Uterus (tissue), 4 donors: ENCODE data around the gene CLHC1. TPM values are rescaled to one million over a fixed set of nuclear protein-coding genes. Genes with fewer than 3 reads are reported as not detected.
A peak's percentile ranks its signal among the peaks of the same experiment; 100 is the strongest.
"Not testable (repeated sequence)": the region's sequence is repeated elsewhere in the genome, so short reads cannot be mapped to it uniquely, and the experiment has no call there.

Experiments
- DNase-seq, 2 donors: peaks; one replicate each; pipeline ENCODE4 v3.0.0-alpha.2; 2019 to 2020
- H3K27ac ChIP-seq, 2 donors: fragments of 200-600 bp; sonication (generic); 1 replicate in 1 of 2; 2 replicates in 1 of 2; pipeline ENCODE4 v1.5.1; 2016 to 2018
- H3K27me3 ChIP-seq, 2 donors: fragments of 200-600 bp; sonication (generic); one replicate each; pipeline ENCODE4 v1.5.1; 2018 to 2019; ENCODE audit warnings: control low read depth in 1 of 2
- H3K36me3 ChIP-seq, 2 donors: fragments of 200-600 bp; sonication (generic); one replicate each; pipeline ENCODE4 v1.5.1; 2019; ENCODE audit warnings: control low read depth in 1 of 2
- H3K4me1 ChIP-seq, 2 donors: fragments of 200-600 bp; sonication (generic); one replicate each; pipeline ENCODE4 v1.5.1; 2018 to 2019; ENCODE audit warnings: control low read depth in 1 of 2
- H3K4me3 ChIP-seq, 2 donors: fragments of 200-600 bp; sonication (generic); 1 replicate in 1 of 2; 2 replicates in 1 of 2; pipeline ENCODE4 v1.5.1; 2018 to 2019; ENCODE audit warnings: mild to moderate bottlenecking in 1 of 2
- H3K9me3 ChIP-seq, 2 donors: fragments of 200-600 bp; sonication (generic); one replicate each; pipeline ENCODE4 v1.5.1; 2019; ENCODE audit warnings: control low read depth in 1 of 2
- POLR2A ChIP-seq, 2 donors: fragments of 450-650 bp; IDR thresholded peaks; one replicate each; pipeline ENCODE4 v1.6.1; 2016; ENCODE audit warnings: antibody characterized with exemption in 2 of 2, mild to moderate bottlenecking in 1 of 2, moderate library complexity in 1 of 2
- intact Hi-C: fragments of 100-400 bp; cut with DNase I; formaldehyde crosslinking; loops from one replicate; pipeline ENCODE4 v1.15.1; 2023; ENCODE audit warnings: low total_unique reads
- total RNA-seq, 4 donors: library from RNA; depleted of rRNA in 3 of 4; stranded (reverse); fragments of >200 nt in 3 of 4; gene quantifications; one replicate each; pipeline versions ENCODE4 v1.1.0 to v1.2.4, GENCODE V29; 2014 to 2023
- TF ChIP-seq, protein P1 (sequence below), 4 experiments: fragments of 200-600 bp in 2 of 4; fragments of 450-650 bp in 2 of 4; sonication (generic) in 2 of 4; IDR thresholded peaks; one replicate each; pipeline ENCODE4 v1.5.1; 2016 to 2019; ENCODE audit warnings: antibody characterized with exemption in 4 of 4, mild to moderate bottlenecking in 2 of 4, moderate library complexity in 1 of 4
- donor health status: DM: yes; HTN: yes; CAD: no.

The CLHC1 gene
- total RNA-seq, 4 donors from 2014 or later = 0.51 to 52.7 (median 13.2) TPM

- Histone ChIP-seq H3K27ac (no peak overlapping the region), H3K36me3 (no peaks in the 10 kb centered on the region), H3K4me1 (no peaks in the 10 kb centered on the region), H3K9me3 (no peaks in the 10 kb centered on the region), H3K27me3 (no peaks in the 10 kb centered on the region), H3K4me3 (no peak overlapping the region)
- intact Hi-C loops = no loop called here
- no peak for DNase-seq
- TF ChIP-seq, protein P1, sequence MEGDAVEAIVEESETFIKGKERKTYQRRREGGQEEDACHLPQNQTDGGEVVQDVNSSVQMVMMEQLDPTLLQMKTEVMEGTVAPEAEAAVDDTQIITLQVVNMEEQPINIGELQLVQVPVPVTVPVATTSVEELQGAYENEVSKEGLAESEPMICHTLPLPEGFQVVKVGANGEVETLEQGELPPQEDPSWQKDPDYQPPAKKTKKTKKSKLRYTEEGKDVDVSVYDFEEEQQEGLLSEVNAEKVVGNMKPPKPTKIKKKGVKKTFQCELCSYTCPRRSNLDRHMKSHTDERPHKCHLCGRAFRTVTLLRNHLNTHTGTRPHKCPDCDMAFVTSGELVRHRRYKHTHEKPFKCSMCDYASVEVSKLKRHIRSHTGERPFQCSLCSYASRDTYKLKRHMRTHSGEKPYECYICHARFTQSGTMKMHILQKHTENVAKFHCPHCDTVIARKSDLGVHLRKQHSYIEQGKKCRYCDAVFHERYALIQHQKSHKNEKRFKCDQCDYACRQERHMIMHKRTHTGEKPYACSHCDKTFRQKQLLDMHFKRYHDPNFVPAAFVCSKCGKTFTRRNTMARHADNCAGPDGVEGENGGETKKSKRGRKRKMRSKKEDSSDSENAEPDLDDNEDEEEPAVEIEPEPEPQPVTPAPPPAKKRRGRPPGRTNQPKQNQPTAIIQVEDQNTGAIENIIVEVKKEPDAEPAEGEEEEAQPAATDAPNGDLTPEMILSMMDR (IDR thresholded peaks at IDR 0.05) = no peak
Observed at GRCh38 chr2:55196526-55196925, 35.6 kb downstream of the CLHC1 start.

- H3K36me3 ChIP-seq, intact Hi-C loops, DNase-seq, H3K4me3 ChIP-seq, H3K4me1 ChIP-seq, H3K9me3 ChIP-seq, H3K27me3 ChIP-seq, H3K27ac ChIP-seq: not testable (repeated sequence)
Observed at GRCh38 chr2:55191888-55192287, 40.2 kb downstream of the CLHC1 start.

- DNase-seq, H3K4me1 ChIP-seq, intact Hi-C loops, H3K4me3 ChIP-seq, H3K27me3 ChIP-seq, H3K9me3 ChIP-seq, H3K27ac ChIP-seq, H3K36me3 ChIP-seq: not testable (repeated sequence)
Observed at GRCh38 chr2:55186837-55187236, 45.3 kb downstream of the CLHC1 start.

GRCh38 chr2:55180374-55180773 lies 51.7 kb downstream of the CLHC1 start:
- DNase-seq = no peak
- no peaks in the 10 kb centered on the region for H3K27me3 ChIP-seq
- no peak for TF ChIP-seq POLR2A (IDR thresholded peaks at IDR 0.05)
- no peaks in the 10 kb centered on the region for H3K36me3 ChIP-seq
- no peak overlapping the region for H3K4me3 ChIP-seq
- no peaks in the 10 kb centered on the region for H3K9me3 ChIP-seq
- H3K27ac ChIP-seq = no peak overlapping the region
- intact Hi-C loops = no loop called here
- H3K4me1 ChIP-seq = no peaks in the 10 kb centered on the region

- Histone ChIP-seq H3K9me3 (no peaks in the 10 kb centered on the region), H3K4me1 (no peaks in the 10 kb centered on the region), H3K4me3 (no peak overlapping the region), H3K36me3 (no peaks in the 10 kb centered on the region), H3K27ac (peak overlapping the region in 1 of 2 donors; percentile 19), H3K27me3 (no peaks in the 10 kb centered on the region)
- intact Hi-C loops = no loop called here
- DNase-seq = no peak
- TF ChIP-seq POLR2A (IDR thresholded peaks at IDR 0.05) = no peak
- TF ChIP-seq, protein P1 (IDR thresholded peaks at IDR 0.05) = no peak
Observed at GRCh38 chr2:55176094-55176415, 56.0 kb downstream of the CLHC1 start.

GRCh38 chr2:55175254-55176093 lies 56.6 kb downstream of the CLHC1 start:
- Histone ChIP-seq H3K4me1 (no peaks in the 10 kb centered on the region), H3K27ac (peak overlapping the region in 1 of 2 donors; percentile 19), H3K27me3 (no peaks in the 10 kb centered on the region), H3K36me3 (no peaks in the 10 kb centered on the region), H3K9me3 (no peaks in the 10 kb centered on the region), H3K4me3 (no peak overlapping the region)
- no peak for TF ChIP-seq POLR2A (IDR thresholded peaks at IDR 0.05)
- TF ChIP-seq, protein P1 (IDR thresholded peaks at IDR 0.05) = peak; percentile 60 to 71 (median 66)
- DNase-seq = no peak
- intact Hi-C loops = no loop called here
